ENCODE results near the gene RBM33. TPM values are rescaled to one million over a fixed set of nuclear protein-coding genes. Genes with fewer than 3 reads are reported as not detected.

The RBM33 gene
- total and polyA plus RNA-seq, 9 of the 15 experiments (the other 6 are each of a cell fraction or from before 2014, with no cell fraction given) = 4.4 to 80.7 (median 27.3) TPM

GRCh38 chr7:155738652-155739537 lies 94.4 kb downstream of the RBM33 start (continued):
- TF ChIP-seq ID3 (CRISPR knock-in tag; IDR thresholded peaks at IDR 0.05) (no peak), ID3 (tag; IDR thresholded peaks at IDR 0.05) (no peak), TARDBP (IDR thresholded peaks at IDR 0.05) (no peak), ZNF707 (CRISPR knock-in tag; conservative IDR thresholded peaks at IDR 0.05) (peak; percentile 39; the same call in 1 of the 2 replicates), RB1 (IDR thresholded peaks at IDR 0.05; ENCODE audit: low read depth) (no peak), NRF1 (conservative IDR thresholded peaks at IDR 0.05 in 1 of 2, IDR thresholded peaks at IDR 0.05 in 1 of 2) (no peak)

- Histone ChIP-seq H3K9me3 (replicated peaks; ENCODE audit: control insufficient read depth, insufficient read depth, low read depth, low read length) (no peaks in the 10 kb centered on the region), H3K4me1 (replicated peaks in 1 of 2; ENCODE audit: control insufficient read depth in 2 of 2, insufficient read depth in 2 of 2, low read length in 2 of 2) (no peaks in the 10 kb centered on the region), H3K9me1 (ENCODE audit: control insufficient read depth, insufficient read depth, low read length) (no peaks in the 10 kb centered on the region), H3K27ac (ENCODE audit: extremely low read depth, low read depth, low read length) (no peak overlapping the region), H3K36me3 (ENCODE audit: control insufficient read depth, insufficient read depth, low read length) (peaks cover 97% of the 10 kb centered on the region), H4K20me1 (replicated peaks; ENCODE audit: control insufficient read depth, insufficient read depth, low read length) (no peaks in the 10 kb centered on the region; the same call in 1 of the 2 replicates), H3K27me3 (ENCODE audit: control insufficient read depth in 2 of 2, insufficient read depth in 2 of 2, low read length in 2 of 2) (no peaks in the 10 kb centered on the region), H3K4me3 (no peak overlapping the region), H3K9ac (ENCODE audit: insufficient read depth in 1 of 2, low read depth in 2 of 2, low read length in 2 of 2) (no peak overlapping the region), H3K4me2 (ENCODE audit: insufficient read depth, low read length) (no peak overlapping the region), H2AFZ (ENCODE audit: low read depth, low read length) (no peak overlapping the region), H3K79me2 (ENCODE audit: control insufficient read depth, insufficient read depth, low read length) (peaks cover 18% of the 10 kb centered on the region; the same call in 1 of the 3 replicates)
- FAIRE-seq (no peak), ATAC-seq (no peak), DNase-seq (ENCODE audit: extremely low read depth in 1 of 4, low spot score in 3 of 4) (no peak)
- intact Hi-C loops (cut with micrococcal nuclease) (no loop called here), in situ Hi-C loops (cut with MboI) (no loop called here)
- ChIA-PET CTCF (ENCODE audit: low intra/inter-chr PET ratio) (interaction anchor here (1.0 to 4.3 kb wide), 3 partner anchors 10 to 359 kb away, joined by 6 to 39 read pairs (median 11); no protein-coding TSS in a partner anchor), POLR2A (no interaction called here)
- TF ChIP-seq RBM22 (IDR thresholded peaks at IDR 0.05; ENCODE audit: low read depth, low read length, poor library complexity, severe bottlenecking) = peak; percentile 57
- TF ChIP-seq POLR2G (IDR thresholded peaks at IDR 0.05; ENCODE audit: low read depth, low read length) = 0 out of 2 replicates have a peak, but pooled peaks have one; percentile 30
- no peak for TF ChIP-seq ELK3 (CRISPR knock-in tag; IDR thresholded peaks at IDR 0.05)
- WGBS (ENCODE audit: insufficient coverage, low coverage, missing lambda C conversion rate) = 93% methylated on average over 12 of the region's 19 CpGs
- BruUV-seq (replicated peaks) = no TSS peak
Observed at GRCh38 chr7:155739538-155740143, 95.2 kb downstream of the RBM33 start.

All from K562 (cell line).